Measurements from ENCODE around the gene FAM114A1.
"Not testable (repeated sequence)": the region's sequence is repeated elsewhere in the genome, so short reads cannot be mapped to it uniquely, and the experiment has no call there.

The FAM114A1 gene

DNA sequence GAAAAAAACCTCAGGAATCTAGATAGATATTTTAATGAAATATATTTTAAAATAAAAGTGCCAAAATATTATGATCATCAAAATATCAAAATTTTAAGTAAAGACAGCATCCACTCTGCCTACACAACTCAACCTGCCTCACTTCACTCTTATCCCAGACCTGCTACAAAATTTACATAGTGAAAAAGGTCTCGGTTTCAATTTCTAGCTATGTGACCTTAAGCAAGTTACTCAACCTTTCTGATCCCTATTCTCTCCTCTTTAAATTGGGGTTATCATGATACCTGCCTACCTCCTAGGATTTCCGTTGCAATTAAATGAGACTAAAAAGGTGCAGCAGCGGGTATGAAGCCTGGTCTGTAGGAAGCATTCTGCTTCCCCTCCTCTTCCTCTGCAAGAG, 72.9 kb downstream of the FAM114A1 start:
- H3K4me3 ChIP-seq (ENCODE audit: low read depth, low read length), result no peak overlapping the region
- TF ChIP-seq, protein P1, sequence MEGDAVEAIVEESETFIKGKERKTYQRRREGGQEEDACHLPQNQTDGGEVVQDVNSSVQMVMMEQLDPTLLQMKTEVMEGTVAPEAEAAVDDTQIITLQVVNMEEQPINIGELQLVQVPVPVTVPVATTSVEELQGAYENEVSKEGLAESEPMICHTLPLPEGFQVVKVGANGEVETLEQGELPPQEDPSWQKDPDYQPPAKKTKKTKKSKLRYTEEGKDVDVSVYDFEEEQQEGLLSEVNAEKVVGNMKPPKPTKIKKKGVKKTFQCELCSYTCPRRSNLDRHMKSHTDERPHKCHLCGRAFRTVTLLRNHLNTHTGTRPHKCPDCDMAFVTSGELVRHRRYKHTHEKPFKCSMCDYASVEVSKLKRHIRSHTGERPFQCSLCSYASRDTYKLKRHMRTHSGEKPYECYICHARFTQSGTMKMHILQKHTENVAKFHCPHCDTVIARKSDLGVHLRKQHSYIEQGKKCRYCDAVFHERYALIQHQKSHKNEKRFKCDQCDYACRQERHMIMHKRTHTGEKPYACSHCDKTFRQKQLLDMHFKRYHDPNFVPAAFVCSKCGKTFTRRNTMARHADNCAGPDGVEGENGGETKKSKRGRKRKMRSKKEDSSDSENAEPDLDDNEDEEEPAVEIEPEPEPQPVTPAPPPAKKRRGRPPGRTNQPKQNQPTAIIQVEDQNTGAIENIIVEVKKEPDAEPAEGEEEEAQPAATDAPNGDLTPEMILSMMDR (IDR thresholded peaks at IDR 0.05; ENCODE audit: low read depth, low read length, missing control alignments), result no peak
- DNase-seq (ENCODE audit: low read depth), result no peak

DNA sequence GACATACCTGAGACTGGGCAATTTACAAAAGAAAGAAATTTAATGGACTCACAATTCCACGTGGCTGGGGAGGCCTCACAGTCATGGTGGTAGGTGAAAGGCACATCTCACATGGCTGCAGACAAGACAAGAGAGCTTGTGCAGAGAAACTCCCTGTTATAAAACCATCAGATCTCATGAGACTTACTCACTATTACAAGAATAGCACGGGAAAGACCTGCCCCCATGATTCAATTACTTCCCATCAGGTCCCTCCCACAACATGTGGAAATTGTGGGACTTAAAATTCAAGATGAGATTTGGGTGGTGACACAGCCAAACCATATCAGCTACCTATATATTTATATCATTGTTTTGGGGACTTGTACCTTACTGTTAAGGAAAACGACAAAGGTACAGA, 74.3 kb downstream of the FAM114A1 start:
- not testable (repeated sequence) for DNase-seq (ENCODE audit: low read depth); H3K4me3 ChIP-seq (ENCODE audit: low read depth, low read length)

DNA sequence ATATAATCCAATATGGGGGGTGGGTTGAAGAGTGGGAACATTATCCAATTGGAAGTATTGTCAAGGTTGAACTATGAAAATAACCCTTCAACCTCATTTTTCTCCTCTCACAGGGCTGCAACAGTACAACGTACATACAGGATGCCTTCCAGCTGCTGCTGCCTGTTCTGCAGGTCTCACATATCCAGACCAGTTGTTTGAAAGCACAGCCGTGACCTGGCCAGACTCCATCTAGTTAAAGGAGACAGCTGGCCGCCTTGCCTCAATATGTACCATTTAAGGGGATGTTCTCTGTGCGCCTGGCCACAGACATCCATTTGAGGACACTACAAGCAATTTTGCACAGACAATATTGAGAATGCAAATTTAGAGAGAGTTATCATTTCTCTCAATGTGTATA, 75.7 kb downstream of the FAM114A1 start:
- H3K4me3 ChIP-seq (ENCODE audit: low read depth, low read length), result no peak overlapping the region
- TF ChIP-seq, protein P1 (IDR thresholded peaks at IDR 0.05; ENCODE audit: low read depth, low read length, missing control alignments), result no peak
- DNase-seq (ENCODE audit: low read depth), result no peak

DNA sequence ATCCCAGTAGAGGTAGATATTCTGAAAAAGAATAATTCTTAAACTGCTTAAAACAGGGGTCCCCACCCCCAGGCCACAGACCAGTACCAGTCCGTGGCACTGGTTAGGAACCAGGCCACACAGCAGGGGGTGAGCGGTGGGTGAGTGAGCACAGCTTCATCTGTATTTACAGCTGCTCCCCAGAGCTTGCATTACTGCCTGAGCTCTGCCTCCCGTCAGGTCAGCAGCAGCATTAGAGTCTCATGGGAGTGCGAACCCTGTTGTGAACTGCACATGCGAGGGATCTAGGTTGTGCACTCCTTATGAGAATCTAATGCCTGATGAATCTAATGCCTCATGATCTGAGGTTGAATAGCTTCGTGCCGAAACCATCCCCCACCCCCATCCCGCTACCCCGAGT, 76.8 kb downstream of the FAM114A1 start:
- no peak for DNase-seq (ENCODE audit: low read depth)
- no peak overlapping the region for H3K4me3 ChIP-seq (ENCODE audit: low read depth, low read length)
- TF ChIP-seq, protein P1 (IDR thresholded peaks at IDR 0.05; ENCODE audit: low read depth, low read length, missing control alignments), result no peak

DNA sequence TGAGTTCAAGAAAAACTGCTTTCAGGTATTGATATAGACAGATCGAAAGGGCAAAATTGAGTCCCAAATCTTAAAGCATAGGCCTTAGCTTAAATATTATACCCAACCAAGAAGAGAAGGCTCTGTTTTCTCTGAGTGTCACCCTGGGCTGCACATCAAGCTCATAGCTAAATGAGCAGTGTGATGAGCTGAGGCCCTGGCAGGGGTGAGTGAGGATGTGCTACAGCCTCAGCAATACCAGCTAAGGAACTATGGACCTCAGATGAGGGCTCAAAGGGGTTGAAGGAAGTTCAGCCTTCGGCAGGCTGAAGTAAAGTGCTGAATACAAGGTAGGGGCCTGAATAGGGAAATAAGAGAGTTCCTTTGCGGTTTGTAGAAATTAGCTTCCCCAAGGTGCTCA, 79.3 kb downstream of the FAM114A1 start:
- TF ChIP-seq, protein P1 (IDR thresholded peaks at IDR 0.05; ENCODE audit: low read depth, low read length, missing control alignments), result no peak
- no peak for DNase-seq (ENCODE audit: low read depth)
- no peak overlapping the region for H3K4me3 ChIP-seq (ENCODE audit: low read depth, low read length)

DNA sequence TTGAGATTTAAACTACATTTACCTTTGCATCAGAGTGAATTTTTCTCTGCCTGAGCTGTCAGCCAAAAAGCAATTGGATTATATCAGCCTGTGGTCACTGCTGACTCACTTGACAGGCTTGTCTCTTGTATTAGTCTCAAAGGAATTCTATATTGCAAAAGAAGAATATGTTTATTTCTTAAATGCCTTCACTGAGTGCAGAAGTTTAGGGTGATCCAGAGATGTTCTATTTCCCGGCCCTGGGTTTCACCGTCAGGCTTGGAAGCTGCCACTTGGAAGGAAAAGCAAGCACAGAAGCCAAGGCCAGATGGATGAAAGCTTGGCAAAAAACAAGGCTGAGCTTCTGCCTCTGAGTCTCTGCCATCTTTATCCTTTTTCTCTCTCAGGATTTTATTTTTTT, 80.9 kb downstream of the FAM114A1 start:
- TF ChIP-seq, protein P1 (IDR thresholded peaks at IDR 0.05; ENCODE audit: low read depth, low read length, missing control alignments), result no peak
- H3K4me3 ChIP-seq (ENCODE audit: low read depth, low read length), result no peak overlapping the region
- DNase-seq (ENCODE audit: low read depth), result no peak

DNA sequence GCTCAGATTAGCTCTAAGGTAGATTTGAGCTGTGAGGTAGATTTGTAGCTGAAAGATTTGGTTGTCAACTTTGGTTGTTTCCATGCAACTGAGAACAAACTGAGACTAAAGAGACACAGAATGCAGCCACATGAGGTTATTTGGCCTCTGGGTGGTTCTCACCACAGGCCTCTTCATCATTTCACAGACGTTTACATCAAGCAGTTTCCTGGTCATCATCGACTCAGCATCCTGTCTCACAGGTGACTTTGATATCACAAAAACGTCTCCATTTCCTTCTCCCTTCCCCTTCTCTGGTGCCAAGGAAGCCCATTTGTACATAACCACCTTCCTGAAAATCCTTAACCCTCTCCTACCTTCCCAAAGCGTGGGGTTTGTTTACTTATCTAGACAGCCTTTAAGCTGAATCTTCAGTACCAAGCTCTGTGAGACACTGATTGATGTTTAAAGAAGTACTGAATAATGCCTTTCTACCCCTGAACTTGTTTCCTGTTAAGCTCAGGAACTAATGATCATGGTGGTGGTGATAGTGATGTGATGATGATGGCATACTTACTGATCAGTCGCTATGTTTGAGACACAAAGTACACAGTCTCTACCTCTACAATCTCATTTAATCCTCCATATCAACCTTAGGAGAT, 81.9 kb downstream of the FAM114A1 start:
- no peak overlapping the region for H3K4me3 ChIP-seq (ENCODE audit: low read depth, low read length)
- TF ChIP-seq, protein P1 (IDR thresholded peaks at IDR 0.05; ENCODE audit: low read depth, low read length, missing control alignments), result no peak
- DNase-seq (ENCODE audit: low read depth), result no peak
